Effector memory CD4-positive, alpha-beta T cell (primary cell): Measurements from ENCODE around the gene ONECUT2.

Source experiments
- DNase-seq, 3 donors: peaks; one replicate each; pipeline ENCODE4 v3.0.0-alpha.2; 2020
- H3K27ac ChIP-seq: 2 replicates; pipeline ENCODE4 v1.7.0; 2013; ENCODE audit warnings: mild to moderate bottlenecking, low read length, moderate library complexity; ENCODE audit not compliant: insufficient read depth, poor library complexity, severe bottlenecking
- H3K27me3 ChIP-seq: replicated peaks from 2 replicates; pipeline ENCODE4 v1.7.0; 2013; ENCODE audit warnings: mild to moderate bottlenecking, low read length; ENCODE audit not compliant: insufficient read depth, control insufficient read depth, poor library complexity, severe bottlenecking
- H3K36me3 ChIP-seq: 2 replicates; pipeline ENCODE4 v1.7.0; 2013; ENCODE audit warnings: mild to moderate bottlenecking, low read length, moderate library complexity; ENCODE audit not compliant: control insufficient read depth, insufficient read depth
- H3K4me1 ChIP-seq: 2 replicates; pipeline ENCODE4 v1.7.0; 2013; ENCODE audit warnings: low read length, mild to moderate bottlenecking; ENCODE audit not compliant: control insufficient read depth, insufficient read depth, poor library complexity, severe bottlenecking
- H3K4me3 ChIP-seq: 2 replicates; pipeline ENCODE4 v1.7.0; 2013; ENCODE audit warnings: low read length, low read depth, mild to moderate bottlenecking; ENCODE audit not compliant: insufficient read depth, poor library complexity, severe bottlenecking
- H3K9me3 ChIP-seq: 2 replicates; pipeline ENCODE4 v1.7.0; 2013; ENCODE audit warnings: mild to moderate bottlenecking, low read length, moderate library complexity; ENCODE audit not compliant: control insufficient read depth

The ONECUT2 gene

DNA sequence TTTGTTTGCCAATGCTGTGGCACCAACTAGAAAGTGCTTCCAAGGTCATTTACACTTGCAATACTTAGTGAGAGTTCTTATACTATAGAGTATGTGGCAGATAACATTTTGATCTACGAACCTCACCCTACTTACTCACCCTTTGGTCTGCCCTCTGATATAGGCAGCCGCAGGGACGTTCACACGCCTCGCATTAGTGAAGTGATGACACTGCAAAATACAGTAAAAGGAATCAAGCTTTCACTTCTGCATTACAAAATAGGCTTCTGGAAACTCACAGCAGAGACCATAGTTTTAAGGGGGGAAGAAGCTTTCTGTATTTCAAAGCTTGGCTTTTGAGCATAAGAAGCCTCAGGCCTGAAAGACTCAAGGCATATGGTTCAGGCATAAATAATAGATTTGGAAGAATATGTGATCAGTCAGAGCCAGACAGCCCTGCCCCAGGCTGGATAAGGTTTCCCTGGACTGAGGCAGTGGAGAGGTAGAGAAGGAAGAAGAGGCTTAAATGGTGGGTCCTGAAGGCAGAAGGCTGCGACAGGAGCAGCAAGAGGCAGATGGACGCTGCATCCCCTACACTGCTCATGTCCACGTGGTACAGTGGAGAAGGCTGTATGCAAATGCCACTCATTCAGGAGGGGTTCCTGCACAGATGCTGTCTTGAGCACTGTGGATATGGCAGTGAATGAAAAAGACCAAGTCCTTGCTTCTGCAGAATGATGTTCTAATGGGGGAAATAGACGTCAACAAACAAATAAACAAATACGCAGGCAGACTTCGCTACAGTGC is 88.2 kb downstream of the ONECUT2 start:
- no peak overlapping the region for H3K4me3 ChIP-seq
- no peak overlapping the region for H3K27ac ChIP-seq
- H3K27me3 ChIP-seq: no peaks in the 10 kb centered on the region
- no peaks in the 10 kb centered on the region for H3K4me1 ChIP-seq
- H3K36me3 ChIP-seq: no peaks in the 10 kb centered on the region
- no peak for DNase-seq
- no peaks in the 10 kb centered on the region for H3K9me3 ChIP-seq

- H3K36me3 ChIP-seq: no peaks in the 10 kb centered on the region
- H3K9me3 ChIP-seq: no peaks in the 10 kb centered on the region
- no peaks in the 10 kb centered on the region for H3K27me3 ChIP-seq
- no peak overlapping the region for H3K4me3 ChIP-seq
- DNase-seq: no peak
- H3K27ac ChIP-seq: no peak overlapping the region
- H3K4me1 ChIP-seq: no peaks in the 10 kb centered on the region
These were observed 92.5 kb downstream of the ONECUT2 start for GRCh38 chr18:57527556-57528229.

DNA sequence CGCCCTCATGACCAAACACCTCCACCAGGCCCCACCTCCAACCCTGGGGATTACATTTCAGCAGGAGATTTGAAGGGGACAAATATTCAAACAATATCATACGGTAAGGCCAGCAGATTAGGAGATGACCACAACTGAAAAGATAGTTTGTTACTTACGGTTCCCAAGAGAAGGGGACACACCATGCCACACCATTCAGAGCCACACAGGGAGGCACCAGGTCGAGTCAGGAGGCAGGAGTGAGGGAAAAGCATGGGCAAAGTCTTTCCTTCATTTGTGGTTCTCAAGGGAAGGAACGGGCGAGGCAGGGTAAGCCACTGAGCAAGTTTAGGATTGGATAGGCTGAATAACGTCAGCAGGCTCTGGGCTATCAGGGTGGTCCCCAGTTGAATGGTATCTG is 94.0 kb downstream of the ONECUT2 start:
- Histone ChIP-seq H3K4me1 (no peaks in the 10 kb centered on the region), H3K27me3 (no peaks in the 10 kb centered on the region), H3K4me3 (no peak overlapping the region), H3K36me3 (no peaks in the 10 kb centered on the region), H3K9me3 (no peaks in the 10 kb centered on the region), H3K27ac (no peak overlapping the region)
- no peak for DNase-seq

- Histone ChIP-seq H3K4me3 (no peak overlapping the region), H3K27me3 (no peaks in the 10 kb centered on the region), H3K27ac (no peak overlapping the region), H3K4me1 (no peaks in the 10 kb centered on the region), H3K36me3 (no peaks in the 10 kb centered on the region), H3K9me3 (no peaks in the 10 kb centered on the region)
- no peak for DNase-seq
These were observed 98.1 kb downstream of the ONECUT2 start for GRCh38 chr18:57533006-57533867.

- DNase-seq: no peak
- H3K36me3 ChIP-seq: no peaks in the 10 kb centered on the region
- H3K27me3 ChIP-seq: no peaks in the 10 kb centered on the region
- H3K4me1 ChIP-seq: no peaks in the 10 kb centered on the region
- no peak overlapping the region for H3K4me3 ChIP-seq
- H3K27ac ChIP-seq: no peak overlapping the region
- no peaks in the 10 kb centered on the region for H3K9me3 ChIP-seq
These were observed 98.8 kb downstream of the ONECUT2 start for GRCh38 chr18:57533868-57534510.

- H3K36me3 ChIP-seq: no peaks in the 10 kb centered on the region
- H3K4me1 ChIP-seq: no peaks in the 10 kb centered on the region
- H3K27me3 ChIP-seq: no peaks in the 10 kb centered on the region
- H3K27ac ChIP-seq: no peak overlapping the region
- no peak overlapping the region for H3K4me3 ChIP-seq
- no peak for DNase-seq
- no peaks in the 10 kb centered on the region for H3K9me3 ChIP-seq
These were observed 99.3 kb downstream of the ONECUT2 start for GRCh38 chr18:57534511-57534909.

DNA sequence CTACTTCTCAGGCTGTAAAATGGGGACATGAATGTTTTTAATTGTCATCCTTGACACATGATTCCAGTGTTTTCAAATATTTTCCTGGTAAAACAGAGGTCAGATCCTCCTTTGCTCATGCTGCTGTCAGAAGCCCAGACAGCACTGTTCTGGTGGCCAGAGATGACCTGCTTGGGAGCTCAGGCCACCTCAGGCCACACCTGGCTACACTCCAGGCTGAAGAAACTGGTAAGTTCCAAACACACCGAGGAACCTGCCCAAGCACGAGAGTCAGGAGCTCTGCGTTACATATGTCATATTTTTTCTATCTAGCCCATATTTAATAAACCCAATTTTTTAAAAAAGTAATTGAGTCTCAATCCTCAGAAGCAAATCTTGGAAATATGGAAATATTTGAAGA is 103.4 kb downstream of the ONECUT2 start:
- Histone ChIP-seq H3K27ac (no peak overlapping the region), H3K36me3 (no peaks in the 10 kb centered on the region)

DNA sequence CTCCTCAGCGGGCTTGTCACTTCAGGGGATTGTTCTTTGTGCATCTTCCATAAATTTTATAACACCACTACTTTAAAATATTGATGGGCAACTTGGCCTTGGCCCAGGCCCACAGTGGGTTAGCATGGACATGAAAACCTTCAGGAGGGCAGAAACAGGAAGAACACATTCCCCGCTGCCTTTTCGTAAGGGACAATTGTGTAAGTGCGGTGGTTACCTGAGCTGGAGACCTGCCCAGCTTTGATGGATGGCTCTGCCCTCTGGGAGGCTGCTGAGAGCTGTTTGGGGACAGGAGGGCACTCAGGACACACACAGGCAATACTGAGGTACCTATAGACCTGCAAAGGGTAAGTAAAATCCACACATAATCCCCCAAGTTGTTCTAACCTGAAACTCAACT is 104.5 kb downstream of the ONECUT2 start:
- DNase-seq: no peak
- H3K36me3 ChIP-seq: no peaks in the 10 kb centered on the region
- H3K4me1 ChIP-seq: no peaks in the 10 kb centered on the region
- H3K4me3 ChIP-seq: no peak overlapping the region
- H3K27ac ChIP-seq: no peak overlapping the region
- no peaks in the 10 kb centered on the region for H3K9me3 ChIP-seq
- no peaks in the 10 kb centered on the region for H3K27me3 ChIP-seq

More for the DNA sequence above, 103.4 kb downstream of the ONECUT2 start:
- Histone ChIP-seq H3K9me3 (no peaks in the 10 kb centered on the region), H3K27me3 (no peaks in the 10 kb centered on the region), H3K4me3 (no peak overlapping the region), H3K4me1 (no peaks in the 10 kb centered on the region)
- no peak for DNase-seq
